Neural cell (in vitro differentiated cells): ENCODE results near the gene MRPL10. TPM values are rescaled to one million over a fixed set of nuclear protein-coding genes. Genes with fewer than 3 reads are reported as not detected.

Source experiments
- H2AFZ ChIP-seq: fragments of 200-600, 300-800 bp; sonication (generic), shearing (Covaris generic); 2 replicates; pipeline ENCODE4 v1.6.0; 2014; ENCODE audit warnings: low read depth, mild to moderate bottlenecking, antibody characterized with exemption, low read length, moderate library complexity
- H3F3A ChIP-seq: fragments of 200-600 bp; shearing (Covaris generic); 2 replicates; pipeline ENCODE4 v1.6.1; 2016; ENCODE audit warnings: mild to moderate bottlenecking, moderate library complexity, mixed read lengths, antibody characterized with exemption, low read length; ENCODE audit not compliant: insufficient read depth, poor library complexity, severe bottlenecking
- H3K27ac ChIP-seq: fragments of 200-600, 300-800 bp; sonication (generic), shearing (Covaris generic); 2 replicates; pipeline ENCODE4 v1.5.1; 2014; ENCODE audit warnings: mild to moderate bottlenecking, low read length, moderate library complexity
- H3K27me3 ChIP-seq: fragments of 300-800, 200-600 bp; sonication (generic), shearing (Covaris generic); 2 replicates; pipeline ENCODE4 v1.6.0; 2014; ENCODE audit warnings: mild to moderate bottlenecking, low read depth, low read length, moderate library complexity; ENCODE audit not compliant: insufficient read depth
- H3K36me3 ChIP-seq: fragments of 300-800, 200-600 bp; sonication (generic), shearing (Covaris generic); 2 replicates; pipeline ENCODE4 v1.5.1; 2014; ENCODE audit warnings: mild to moderate bottlenecking, antibody characterized with exemption, low read length, moderate library complexity; ENCODE audit not compliant: insufficient read depth
- H3K4me2 ChIP-seq: fragments of 300-800, 200-600 bp; sonication (generic), shearing (Covaris generic); 2 replicates; pipeline ENCODE4 v1.6.0; 2014; ENCODE audit warnings: mild to moderate bottlenecking, low read length
- H3K4me3 ChIP-seq: fragments of 300-800, 200-600 bp; sonication (generic), shearing (Covaris generic); 2 replicates; pipeline ENCODE4 v1.5.1; 2014; ENCODE audit warnings: mild to moderate bottlenecking, low read length, moderate library complexity
- H3K79me2 ChIP-seq: fragments of 200-600 bp; shearing (Covaris generic); replicated peaks from 2 replicates; pipeline ENCODE4 v1.6.0; 2014; ENCODE audit warnings: mild to moderate bottlenecking, low read length, moderate library complexity; ENCODE audit not compliant: insufficient read depth
- H3K9ac ChIP-seq: fragments of 300-800, 200-600 bp; sonication (generic), shearing (Covaris generic); 2 replicates; pipeline ENCODE4 v1.6.1; 2016; ENCODE audit warnings: mild to moderate bottlenecking, low read length, mixed read lengths
- H3K9me2 ChIP-seq: fragments of 200-600 bp; shearing (Covaris generic); 2 replicates; pipeline ENCODE4 v1.6.1; 2016; ENCODE audit warnings: mild to moderate bottlenecking, low read length, mixed read lengths; ENCODE audit not compliant: insufficient read depth
- H3K9me3 ChIP-seq: fragments of 200-600, 300-800 bp; sonication (generic), shearing (Covaris generic); 2 replicates; pipeline ENCODE4 v1.6.1; 2016; ENCODE audit warnings: mild to moderate bottlenecking, mixed run types, low read length, moderate library complexity, mixed read lengths
- H4K20me1 ChIP-seq: fragments of 200-600 bp; shearing (Covaris generic); 2 replicates; pipeline ENCODE4 v1.6.1; 2016; ENCODE audit warnings: mild to moderate bottlenecking, mixed run types; ENCODE audit not compliant: insufficient read depth
- CTCF ChIP-seq: fragments of 450-650 bp; IDR thresholded peaks from 2 replicates; pipeline ENCODE4 v1.5.1; 2014; ENCODE audit warnings: antibody characterized with exemption, mild to moderate bottlenecking, moderate library complexity; ENCODE audit not compliant: poor library complexity, severe bottlenecking
- EP300 ChIP-seq: fragments of 450-650 bp; conservative IDR thresholded peaks from 2 replicates; pipeline ENCODE4 v1.6.1; 2014; ENCODE audit warnings: antibody characterized with exemption, mild to moderate bottlenecking, moderate library complexity; ENCODE audit not compliant: poor library complexity, severe bottlenecking
- EZH2 ChIP-seq: fragments of 200-600, 300-800 bp; shearing (Covaris generic), sonication (generic); IDR thresholded peaks from 2 replicates; pipeline ENCODE4 v1.6.1; 2014; ENCODE audit warnings: antibody characterized with exemption, low read length, borderline replicate concordance, mild to moderate bottlenecking; ENCODE audit not compliant: insufficient read depth, poor library complexity, severe bottlenecking
- MXI1 ChIP-seq: fragments of 450-650 bp; conservative IDR thresholded peaks from 2 replicates; pipeline ENCODE4 v1.6.1; 2014; ENCODE audit warnings: antibody characterized with exemption, mild to moderate bottlenecking; ENCODE audit not compliant: poor library complexity, severe bottlenecking
- POLR2AphosphoS5 ChIP-seq: IDR thresholded peaks from 2 replicates; pipeline ENCODE4 v1.6.1; 2012
- RAD21 ChIP-seq: fragments of 450-650 bp; conservative IDR thresholded peaks from 2 replicates; pipeline ENCODE4 v1.6.1; 2014; ENCODE audit warnings: antibody characterized with exemption, mild to moderate bottlenecking, moderate library complexity
- REST ChIP-seq: IDR thresholded peaks from 2 replicates; pipeline ENCODE4 v1.6.1; 2012; ENCODE audit warnings: borderline replicate concordance
- SMC3 ChIP-seq: fragments of 450-650 bp; conservative IDR thresholded peaks from 2 replicates; pipeline ENCODE4 v1.6.1; 2014; ENCODE audit warnings: antibody characterized with exemption, mild to moderate bottlenecking, moderate library complexity; ENCODE audit not compliant: poor library complexity
- TAF1 ChIP-seq: IDR thresholded peaks from 2 replicates; pipeline ENCODE4 v1.6.1; 2012; ENCODE audit warnings: low read depth
- polyA plus RNA-seq: library from polyadenylated mRNA; depleted of rRNA; stranded (reverse); fragments of >200 nt; gene quantifications from 2 replicates; pipeline ENCODE4 v1.2.3, GENCODE V29; 2014

The MRPL10 gene
- polyA plus RNA-seq, 1 donor from 2014 or later: 34.2 TPM

- Histone ChIP-seq H3K36me3 (no peaks in the 10 kb centered on the region), H3K4me2 (no peak overlapping the region), H3K9me2 (no peaks in the 10 kb centered on the region), H3K9ac (no peak overlapping the region), H2AFZ (no peak overlapping the region), H4K20me1 (no peaks in the 10 kb centered on the region), H3F3A (no peaks in the 10 kb centered on the region), H3K9me3 (no peaks in the 10 kb centered on the region), H3K27me3 (peaks cover 31% of the 10 kb centered on the region), H3K4me3 (no peak overlapping the region), H3K79me2 (no peaks in the 10 kb centered on the region), H3K27ac (no peak overlapping the region)
- TF ChIP-seq CTCF (no peak), RAD21 (no peak), POLR2AphosphoS5 (no peak), SMC3 (no peak), MXI1 (no peak), TAF1 (no peak), EZH2 (no peak), REST (no peak), EP300 (no peak)
These were observed 35.6 kb upstream of the MRPL10 start for GRCh38 chr17:47866941-47867340.

- no peaks in the 10 kb centered on the region for H3K9me2 ChIP-seq
- TF ChIP-seq CTCF: no peak
- no peak for TF ChIP-seq TAF1
- TF ChIP-seq REST: no peak
- TF ChIP-seq RAD21: no peak
- no peak for TF ChIP-seq MXI1
- TF ChIP-seq POLR2AphosphoS5: no peak
- TF ChIP-seq SMC3: no peak
- no peak for TF ChIP-seq EZH2
- TF ChIP-seq EP300: no peak
- H3K9me3 ChIP-seq: no peaks in the 10 kb centered on the region
- no peak overlapping the region for H3K27ac ChIP-seq
- H4K20me1 ChIP-seq: no peaks in the 10 kb centered on the region
- no peaks in the 10 kb centered on the region for H3K79me2 ChIP-seq
- no peaks in the 10 kb centered on the region for H3F3A ChIP-seq
- no peak overlapping the region for H3K4me2 ChIP-seq
- no peaks in the 10 kb centered on the region for H3K36me3 ChIP-seq
- peaks cover 11% of the 10 kb centered on the region for H3K27me3 ChIP-seq
- H3K4me3 ChIP-seq: no peak overlapping the region
- no peak overlapping the region for H3K9ac ChIP-seq
- H2AFZ ChIP-seq: no peak overlapping the region
These were observed 33.5 kb upstream of the MRPL10 start for GRCh38 chr17:47864791-47865216.
